ENCODE measurements around the gene ATF6. TPM values are rescaled to one million over a fixed set of nuclear protein-coding genes. Genes with fewer than 3 reads are reported as not detected.

ATF6 gene
- total and polyA plus RNA-seq, 2 donors (not counting 1 experiment from before 2014, with no cell fraction given), result 5.7 to 26.6 TPM

GRCh38 chr1:161791904-161792655 lies 26.0 kb downstream of the ATF6 start:
- Mint-ChIP-seq H3K27ac (no peak overlapping the region), H3K4me1 (peaks cover 3% of the 10 kb centered on the region), H3K4me3 (no peak overlapping the region), H3K9me3 (ENCODE audit: insufficient read depth) (no peaks in the 10 kb centered on the region), H3K27me3 (no peaks in the 10 kb centered on the region)
- H3K36me3 ChIP-seq (replicated peaks in 1 of 2; ENCODE audit: control extremely low read depth in 1 of 2, control insufficient read depth in 1 of 2, extremely low read depth in 1 of 2, insufficient read depth in 2 of 2, low read length in 1 of 2), result peaks cover 11 to 64% of the 10 kb centered on the region in 2 experiments
- ATAC-seq (ENCODE audit: low read depth) (no peak), DNase-seq (no peak)
- no peak overlapping the region for H3K4me2 ChIP-seq (replicated peaks; ENCODE audit: low read depth, low read length, poor library complexity, severe bottlenecking)
- H3K27me3 ChIP-seq (replicated peaks in 1 of 4; ENCODE audit: control extremely low read depth in 1 of 4, control insufficient read depth in 3 of 4, insufficient read depth in 4 of 4, low read length in 3 of 4), result no peaks in the 10 kb centered on the region
- intact Hi-C loops (cut with micrococcal nuclease), result loop anchor here (5.0 kb wide), 1 partner anchor 835 kb away; no protein-coding TSS in a partner anchor
- H3K79me2 ChIP-seq (ENCODE audit: control insufficient read depth, insufficient read depth, low read length), result no peaks in the 10 kb centered on the region
- WGBS (ENCODE audit: insufficient coverage), result 96% methylated on average over 2 of the region's 5 CpGs
- H3K9ac ChIP-seq (ENCODE audit: low read length), result no peak overlapping the region
- H3K9me3 ChIP-seq (ENCODE audit: control extremely low read depth in 1 of 3, control insufficient read depth in 2 of 3, insufficient read depth in 1 of 3, low read length in 2 of 3), result no peaks in the 10 kb centered on the region
- peaks cover 14% of the 10 kb centered on the region for H4K20me1 ChIP-seq (ENCODE audit: control insufficient read depth, insufficient read depth, low read length, poor library complexity, severe bottlenecking)
- H3K4me3 ChIP-seq (ENCODE audit: control extremely low read depth in 1 of 5, extremely low read depth in 1 of 5, insufficient read depth in 1 of 5, low read depth in 2 of 5, low read length in 4 of 5), result no peak overlapping the region
- TF ChIP-seq EZH2 (IDR thresholded peaks at IDR 0.05; ENCODE audit: borderline replicate concordance, insufficient read depth, low read depth, low read length, poor library complexity, severe bottlenecking) (no peak), CTCF (IDR thresholded peaks at IDR 0.05) (no peak)
- no peak overlapping the region for H3K27ac ChIP-seq (ENCODE audit: low read length in 2 of 2)
- no peaks in the 10 kb centered on the region for H3K4me1 ChIP-seq (ENCODE audit: control insufficient read depth in 2 of 2, insufficient read depth in 2 of 2, low read length in 2 of 2)
- ChIA-PET POLR2A (no interaction called here), CTCF (interaction anchor here (0.7 to 2.4 kb wide), 14 partner anchors 8 to 305 kb away, joined by 3 to 17 read pairs (median 4); partner anchors contain the start of gene DUSP12)
- no peak overlapping the region for H2AFZ ChIP-seq (ENCODE audit: insufficient read depth, low read depth, low read length, poor library complexity, severe bottlenecking)

DNA sequence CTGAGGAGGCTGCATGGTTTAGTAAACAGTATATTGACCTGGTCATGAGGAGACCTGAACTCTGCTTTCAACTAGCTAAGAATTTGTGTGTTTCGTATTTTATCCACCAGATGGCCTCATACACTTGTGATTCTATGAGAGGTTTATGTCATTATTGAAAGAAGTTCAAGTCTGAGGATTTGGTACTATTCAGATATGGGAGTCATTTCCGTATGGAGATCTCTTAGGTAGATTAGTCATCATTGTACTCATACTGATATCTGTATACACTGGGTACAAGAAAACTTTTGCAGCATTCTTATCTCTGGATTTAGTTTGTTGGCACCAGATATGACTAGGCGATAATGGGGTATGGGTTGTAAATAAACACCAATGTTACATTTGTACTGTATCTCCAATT lies 26.6 kb downstream of the ATF6 start:
- no peak for ATAC-seq (ENCODE audit: low read depth)
- Histone ChIP-seq H3K27me3 (replicated peaks in 1 of 4; ENCODE audit: control extremely low read depth in 1 of 4, control insufficient read depth in 3 of 4, insufficient read depth in 4 of 4, low read length in 3 of 4) (no peaks in the 10 kb centered on the region), H3K27ac (ENCODE audit: low read length in 2 of 2) (no peak overlapping the region), H3K9me3 (ENCODE audit: control extremely low read depth in 1 of 3, control insufficient read depth in 2 of 3, insufficient read depth in 1 of 3, low read length in 2 of 3) (no peaks in the 10 kb centered on the region), H3K79me2 (ENCODE audit: control insufficient read depth, insufficient read depth, low read length) (no peaks in the 10 kb centered on the region), H3K36me3 (replicated peaks in 1 of 2; ENCODE audit: control extremely low read depth in 1 of 2, control insufficient read depth in 1 of 2, extremely low read depth in 1 of 2, insufficient read depth in 2 of 2, low read length in 1 of 2) (peaks cover 11 to 64% of the 10 kb centered on the region in 2 experiments), H3K4me1 (ENCODE audit: control insufficient read depth in 2 of 2, insufficient read depth in 2 of 2, low read length in 2 of 2) (no peaks in the 10 kb centered on the region), H3K4me3 (ENCODE audit: control extremely low read depth in 1 of 5, extremely low read depth in 1 of 5, insufficient read depth in 1 of 5, low read depth in 2 of 5, low read length in 4 of 5) (no peak overlapping the region), H2AFZ (ENCODE audit: insufficient read depth, low read depth, low read length, poor library complexity, severe bottlenecking) (no peak overlapping the region), H3K9ac (ENCODE audit: low read length) (no peak overlapping the region), H4K20me1 (ENCODE audit: control insufficient read depth, insufficient read depth, low read length, poor library complexity, severe bottlenecking) (peaks cover 14% of the 10 kb centered on the region), H3K4me2 (replicated peaks; ENCODE audit: low read depth, low read length, poor library complexity, severe bottlenecking) (no peak overlapping the region)
- Mint-ChIP-seq H3K9me3 (ENCODE audit: insufficient read depth) (no peaks in the 10 kb centered on the region), H3K27ac (no peak overlapping the region), H3K4me3 (no peak overlapping the region), H3K4me1 (peaks cover 3% of the 10 kb centered on the region), H3K27me3 (no peaks in the 10 kb centered on the region)
- CTCF ChIA-PET, result interaction anchor here (0.7 to 2.4 kb wide), 14 partner anchors 9 to 305 kb away, joined by 3 to 17 read pairs (median 4); partner anchors contain the start of gene DUSP12
- intact Hi-C loops (cut with micrococcal nuclease), result loop anchor here (5.0 kb wide), 1 partner anchor 835 kb away; no protein-coding TSS in a partner anchor
- no CpG with 5 or more reads among the region's 3 CpGs for WGBS (ENCODE audit: insufficient coverage)
- peak; percentile 71 for TF ChIP-seq CTCF (IDR thresholded peaks at IDR 0.05)
- TF ChIP-seq EZH2 (IDR thresholded peaks at IDR 0.05; ENCODE audit: borderline replicate concordance, insufficient read depth, low read depth, low read length, poor library complexity, severe bottlenecking), result no peak
- peak; percentile 47 for DNase-seq
- POLR2A ChIA-PET, result no interaction called here
